ENCODE data around the gene CFAP92.

The CFAP92 gene

DNA sequence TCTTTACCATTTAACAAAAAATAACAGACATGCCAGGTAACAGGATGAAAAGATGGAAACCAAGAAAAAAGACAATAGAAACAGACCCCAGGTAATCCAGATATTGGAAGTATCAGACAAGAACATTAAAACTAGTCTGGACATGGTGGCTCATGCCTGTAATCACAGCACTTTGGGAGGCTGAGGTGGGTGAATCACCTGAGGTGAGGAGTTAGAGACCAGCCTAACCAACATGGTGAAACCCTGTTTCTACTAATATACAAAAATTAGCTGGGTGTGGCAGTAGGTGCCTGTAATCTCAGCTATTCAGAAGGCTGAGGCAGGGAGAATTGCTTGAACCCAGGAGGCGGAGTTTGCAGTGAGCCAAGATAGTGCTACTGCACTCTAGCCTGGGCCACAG is 73.9 kb downstream of the CFAP92 start:
- Histone ChIP-seq H3K4me3 (ENCODE audit: low read depth, low read length) (no peak overlapping the region), H3K4me1 (ENCODE audit: control insufficient read depth, insufficient read depth, low read length) (no peaks in the 10 kb centered on the region), H3K27ac (ENCODE audit: extremely low read depth, low read depth, low read length) (no peak overlapping the region), H3K9me3 (ENCODE audit: control insufficient read depth, insufficient read depth, low read depth, low read length) (no peaks in the 10 kb centered on the region), H3K36me3 (ENCODE audit: control insufficient read depth in 2 of 2, insufficient read depth in 1 of 2, low read length in 2 of 2) (peaks cover 10 to 40% of the 10 kb centered on the region in 2 experiments; a peak in 2 of 3 replicates)
- TF ChIP-seq, protein P1, sequence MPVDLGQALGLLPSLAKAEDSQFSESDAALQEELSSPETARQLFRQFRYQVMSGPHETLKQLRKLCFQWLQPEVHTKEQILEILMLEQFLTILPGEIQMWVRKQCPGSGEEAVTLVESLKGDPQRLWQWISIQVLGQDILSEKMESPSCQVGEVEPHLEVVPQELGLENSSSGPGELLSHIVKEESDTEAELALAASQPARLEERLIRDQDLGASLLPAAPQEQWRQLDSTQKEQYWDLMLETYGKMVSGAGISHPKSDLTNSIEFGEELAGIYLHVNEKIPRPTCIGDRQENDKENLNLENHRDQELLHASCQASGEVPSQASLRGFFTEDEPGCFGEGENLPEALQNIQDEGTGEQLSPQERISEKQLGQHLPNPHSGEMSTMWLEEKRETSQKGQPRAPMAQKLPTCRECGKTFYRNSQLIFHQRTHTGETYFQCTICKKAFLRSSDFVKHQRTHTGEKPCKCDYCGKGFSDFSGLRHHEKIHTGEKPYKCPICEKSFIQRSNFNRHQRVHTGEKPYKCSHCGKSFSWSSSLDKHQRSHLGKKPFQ (tag by site-specific recombination; IDR thresholded peaks at IDR 0.05), result no peak
- no peak for TF ChIP-seq ZNF214 (tag by site-specific recombination; IDR thresholded peaks at IDR 0.05; ENCODE audit: borderline replicate concordance)
- TF ChIP-seq ZNF707 (tag by site-specific recombination; IDR thresholded peaks at IDR 0.05), result no peak
- TF ChIP-seq ZNF112 (tag by site-specific recombination; IDR thresholded peaks at IDR 0.05), result no peak
- TF ChIP-seq ZFP41 (tag by site-specific recombination; IDR thresholded peaks at IDR 0.05; ENCODE audit: borderline replicate concordance), result no peak
- TF ChIP-seq ZNF76 (tag by site-specific recombination; IDR thresholded peaks at IDR 0.05; ENCODE audit: borderline replicate concordance, low read depth), result no peak
- TF ChIP-seq ZNF416 (tag by site-specific recombination; IDR thresholded peaks at IDR 0.05), result no peak
- no peak for TF ChIP-seq ZNF623 (tag by site-specific recombination; IDR thresholded peaks at IDR 0.05)
- TF ChIP-seq GFI1B (tag by site-specific recombination; IDR thresholded peaks at IDR 0.05), result no peak
- CTCF ChIA-PET, result interaction anchor here (0.6 kb wide), 1 partner anchor 34 kb away, joined by 4 read pairs; no protein-coding TSS in a partner anchor
- POLR2A ChIA-PET, result no interaction called here

DNA sequence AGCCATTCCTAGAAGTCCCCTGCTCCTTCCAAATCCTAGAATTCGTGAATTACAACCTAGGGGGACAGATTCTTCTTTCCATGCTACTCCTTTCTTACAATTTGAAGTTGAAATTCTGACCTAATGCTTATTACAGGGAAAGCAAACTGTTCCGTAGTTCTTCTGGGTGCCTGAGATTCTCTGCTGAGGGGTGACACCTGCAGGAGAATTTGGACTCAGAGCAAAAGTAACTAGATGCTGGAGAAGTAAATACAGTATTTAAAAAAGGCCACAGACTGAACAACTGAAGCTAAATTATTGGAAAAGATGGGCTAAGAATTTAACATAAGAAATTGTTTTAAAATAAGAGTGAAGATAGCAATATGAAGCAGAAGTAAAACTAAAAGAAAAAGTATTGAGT is 76.6 kb downstream of the CFAP92 start:
- Histone ChIP-seq H3K4me1 (ENCODE audit: control insufficient read depth, insufficient read depth, low read length) (no peaks in the 10 kb centered on the region), H3K9me3 (ENCODE audit: control insufficient read depth, insufficient read depth, low read depth, low read length) (no peaks in the 10 kb centered on the region), H3K36me3 (ENCODE audit: control insufficient read depth in 2 of 2, insufficient read depth in 1 of 2, low read length in 2 of 2) (peaks cover 10 to 67% of the 10 kb centered on the region in 2 experiments; a peak in 2 of 3 replicates), H3K4me3 (ENCODE audit: low read depth, low read length) (no peak overlapping the region), H3K27ac (ENCODE audit: extremely low read depth, low read depth, low read length) (no peak overlapping the region)
- CTCF ChIA-PET, result no interaction called here
- POLR2A ChIA-PET, result no interaction called here
- no peak for TF ChIP-seq SP2 (tag by site-specific recombination; IDR thresholded peaks at IDR 0.05)
- TF ChIP-seq, protein P2, sequence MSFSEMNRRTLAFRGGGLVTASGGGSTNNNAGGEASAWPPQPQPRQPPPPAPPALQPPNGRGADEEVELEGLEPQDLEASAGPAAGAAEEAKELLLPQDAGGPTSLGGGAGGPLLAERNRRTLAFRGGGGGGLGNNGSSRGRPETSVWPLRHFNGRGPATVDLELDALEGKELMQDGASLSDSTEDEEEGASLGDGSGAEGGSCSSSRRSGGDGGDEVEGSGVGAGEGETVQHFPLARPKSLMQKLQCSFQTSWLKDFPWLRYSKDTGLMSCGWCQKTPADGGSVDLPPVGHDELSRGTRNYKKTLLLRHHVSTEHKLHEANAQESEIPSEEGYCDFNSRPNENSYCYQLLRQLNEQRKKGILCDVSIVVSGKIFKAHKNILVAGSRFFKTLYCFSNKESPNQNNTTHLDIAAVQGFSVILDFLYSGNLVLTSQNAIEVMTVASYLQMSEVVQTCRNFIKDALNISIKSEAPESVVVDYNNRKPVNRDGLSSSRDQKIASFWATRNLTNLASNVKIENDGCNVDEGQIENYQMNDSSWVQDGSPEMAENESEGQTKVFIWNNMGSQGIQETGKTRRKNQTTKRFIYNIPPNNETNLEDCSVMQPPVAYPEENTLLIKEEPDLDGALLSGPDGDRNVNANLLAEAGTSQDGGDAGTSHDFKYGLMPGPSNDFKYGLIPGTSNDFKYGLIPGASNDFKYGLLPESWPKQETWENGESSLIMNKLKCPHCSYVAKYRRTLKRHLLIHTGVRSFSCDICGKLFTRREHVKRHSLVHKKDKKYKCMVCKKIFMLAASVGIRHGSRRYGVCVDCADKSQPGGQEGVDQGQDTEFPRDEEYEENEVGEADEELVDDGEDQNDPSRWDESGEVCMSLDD (tag by site-specific recombination; IDR thresholded peaks at IDR 0.05), result no peak
- TF ChIP-seq KLF1 (tag by site-specific recombination; IDR thresholded peaks at IDR 0.05), result no peak
- TF ChIP-seq, protein P3, sequence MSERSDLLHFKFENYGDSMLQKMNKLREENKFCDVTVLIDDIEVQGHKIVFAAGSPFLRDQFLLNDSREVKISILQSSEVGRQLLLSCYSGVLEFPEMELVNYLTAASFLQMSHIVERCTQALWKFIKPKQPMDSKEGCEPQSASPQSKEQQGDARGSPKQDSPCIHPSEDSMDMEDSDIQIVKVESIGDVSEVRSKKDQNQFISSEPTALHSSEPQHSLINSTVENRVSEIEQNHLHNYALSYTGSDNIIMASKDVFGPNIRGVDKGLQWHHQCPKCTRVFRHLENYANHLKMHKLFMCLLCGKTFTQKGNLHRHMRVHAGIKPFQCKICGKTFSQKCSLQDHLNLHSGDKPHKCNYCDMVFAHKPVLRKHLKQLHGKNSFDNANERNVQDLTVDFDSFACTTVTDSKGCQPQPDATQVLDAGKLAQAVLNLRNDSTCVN (tag by site-specific recombination; optimal IDR thresholded peaks at IDR 0.05), result no peak
- TF ChIP-seq ZNF623 (tag by site-specific recombination; IDR thresholded peaks at IDR 0.05), result no peak
- TF ChIP-seq, protein P4, sequence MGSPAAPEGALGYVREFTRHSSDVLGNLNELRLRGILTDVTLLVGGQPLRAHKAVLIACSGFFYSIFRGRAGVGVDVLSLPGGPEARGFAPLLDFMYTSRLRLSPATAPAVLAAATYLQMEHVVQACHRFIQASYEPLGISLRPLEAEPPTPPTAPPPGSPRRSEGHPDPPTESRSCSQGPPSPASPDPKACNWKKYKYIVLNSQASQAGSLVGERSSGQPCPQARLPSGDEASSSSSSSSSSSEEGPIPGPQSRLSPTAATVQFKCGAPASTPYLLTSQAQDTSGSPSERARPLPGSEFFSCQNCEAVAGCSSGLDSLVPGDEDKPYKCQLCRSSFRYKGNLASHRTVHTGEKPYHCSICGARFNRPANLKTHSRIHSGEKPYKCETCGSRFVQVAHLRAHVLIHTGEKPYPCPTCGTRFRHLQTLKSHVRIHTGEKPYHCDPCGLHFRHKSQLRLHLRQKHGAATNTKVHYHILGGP (tag by site-specific recombination; IDR thresholded peaks at IDR 0.05), result no peak
